ENCODE measurements around the gene TMPRSS2.

TMPRSS2 gene

GRCh38 chr21:41509145-41509496, 1.2 kb upstream of the TMPRSS2 start:
- DNase-seq: no peak

- no peak for DNase-seq
Measured at GRCh38 chr21:41508415-41509144, 622 bp upstream of the TMPRSS2 start.

GRCh38 chr21:41506611-41507520, 1.1 kb downstream of the TMPRSS2 start:
- DNase-seq: no peak

- no peak for DNase-seq
Measured at GRCh38 chr21:41506005-41506594, 1.9 kb downstream of the TMPRSS2 start.

GRCh38 chr21:41504030-41504429, 3.9 kb downstream of the TMPRSS2 start:
- DNase-seq: no peak

GRCh38 chr21:41503331-41503730, 4.6 kb downstream of the TMPRSS2 start:
- DNase-seq: no peak

GRCh38 chr21:41501919-41502318, 6.0 kb downstream of the TMPRSS2 start:
- no peak for DNase-seq

- no peak for DNase-seq
Measured at GRCh38 chr21:41500931-41501381, 7.0 kb downstream of the TMPRSS2 start.

GRCh38 chr21:41500363-41500762, 7.6 kb downstream of the TMPRSS2 start:
- DNase-seq: no peak

GRCh38 chr21:41499920-41500319, 8.0 kb downstream of the TMPRSS2 start:
- no peak for DNase-seq

- DNase-seq: no peak
Measured at GRCh38 chr21:41497788-41498187, 10.2 kb downstream of the TMPRSS2 start.

GRCh38 chr21:41497008-41497407, 10.9 kb downstream of the TMPRSS2 start:
- no peak for DNase-seq

- no peak for DNase-seq
Measured at GRCh38 chr21:41494242-41494641, 13.7 kb downstream of the TMPRSS2 start.

GRCh38 chr21:41491412-41491811, 16.5 kb downstream of the TMPRSS2 start:
- no peak for DNase-seq

GRCh38 chr21:41490330-41490729, 17.6 kb downstream of the TMPRSS2 start:
- no peak for DNase-seq

- no peak for DNase-seq
Measured at GRCh38 chr21:41489329-41489728, 18.6 kb downstream of the TMPRSS2 start.

GRCh38 chr21:41488080-41488479, 19.9 kb downstream of the TMPRSS2 start:
- DNase-seq: no peak

- no peak for DNase-seq
Measured at GRCh38 chr21:41487082-41487481, 20.9 kb downstream of the TMPRSS2 start.

- no peak for DNase-seq
Measured at GRCh38 chr21:41483973-41484372, 24.0 kb downstream of the TMPRSS2 start.

GRCh38 chr21:41483415-41483814, 24.5 kb downstream of the TMPRSS2 start:
- DNase-seq: no peak

- DNase-seq: no peak
Measured at GRCh38 chr21:41482980-41483379, 25.0 kb downstream of the TMPRSS2 start.

- DNase-seq: no peak
Measured at GRCh38 chr21:41482301-41482700, 25.7 kb downstream of the TMPRSS2 start.

- DNase-seq: no peak
Measured at GRCh38 chr21:41481191-41481590, 26.8 kb downstream of the TMPRSS2 start.

Measured in NCI-H1436 (cell line).